GM06990 (cell line): ENCODE results near the gene LASP1NB.
"Not testable (repeated sequence)": the region's sequence is repeated elsewhere in the genome, so short reads cannot be mapped to it uniquely, and the experiment has no call there.

Source experiments
- DNase-seq: peaks from one replicate; pipeline ENCODE4 v3.0.0-alpha.2; 2011; ENCODE audit not compliant: insufficient read length; ENCODE audit errors: extremely low read depth
- H3K27me3 ChIP-seq: replicated peaks from 2 replicates; pipeline ENCODE4 v1.6.0; 2011; ENCODE audit warnings: low read length; ENCODE audit not compliant: control insufficient read depth, insufficient read depth
- H3K36me3 ChIP-seq: 2 replicates; pipeline ENCODE4 v1.5.1; 2011; ENCODE audit warnings: low read length; ENCODE audit not compliant: control insufficient read depth, insufficient read depth
- H3K4me3 ChIP-seq: replicated peaks from 2 replicates; pipeline ENCODE4 v1.5.1; 2011; ENCODE audit warnings: low read depth, mild to moderate bottlenecking, control low read depth, low read length
- CTCF ChIP-seq: IDR thresholded peaks from 2 replicates; pipeline ENCODE4 v1.5.1; 2011; ENCODE audit warnings: low read length, control low read depth, mild to moderate bottlenecking, inconsistent platforms; ENCODE audit not compliant: insufficient read depth, poor library complexity, severe bottlenecking

LASP1NB gene

GRCh38 chr17:38939987-38940386 lies 14.6 kb downstream of the LASP1NB start:
- no peaks in the 10 kb centered on the region for H3K27me3 ChIP-seq
- TF ChIP-seq CTCF = no peak
- no peak for DNase-seq
- no peaks in the 10 kb centered on the region for H3K36me3 ChIP-seq
- H3K4me3 ChIP-seq = no peak overlapping the region

- no peaks in the 10 kb centered on the region for H3K36me3 ChIP-seq
- no peak for TF ChIP-seq CTCF
Measured at GRCh38 chr17:38940404-38940803, 15.0 kb downstream of the LASP1NB start.

GRCh38 chr17:38942696-38943334 lies 17.4 kb downstream of the LASP1NB start:
- no peak for DNase-seq
- Histone ChIP-seq H3K4me3 (no peak overlapping the region), H3K36me3 (no peaks in the 10 kb centered on the region), H3K27me3 (no peaks in the 10 kb centered on the region)
- no peak for TF ChIP-seq CTCF

More at GRCh38 chr17:38940404-38940803, 15.0 kb downstream of the LASP1NB start:
- H3K4me3 ChIP-seq = no peak overlapping the region
- no peaks in the 10 kb centered on the region for H3K27me3 ChIP-seq
- DNase-seq = no peak

- no peaks in the 10 kb centered on the region for H3K27me3 ChIP-seq
Measured at GRCh38 chr17:38943607-38944006, 18.2 kb downstream of the LASP1NB start.

GRCh38 chr17:38947189-38947588 lies 21.8 kb downstream of the LASP1NB start:
- TF ChIP-seq CTCF = no peak
- H3K4me3 ChIP-seq = no peak overlapping the region
- H3K27me3 ChIP-seq = no peaks in the 10 kb centered on the region
- DNase-seq = no peak
- H3K36me3 ChIP-seq = no peaks in the 10 kb centered on the region

More at GRCh38 chr17:38943607-38944006, 18.2 kb downstream of the LASP1NB start:
- no peaks in the 10 kb centered on the region for H3K36me3 ChIP-seq
- H3K4me3 ChIP-seq = no peak overlapping the region
- TF ChIP-seq CTCF = no peak
- DNase-seq = peak; percentile 63

- not testable (repeated sequence) for DNase-seq, H3K4me3 ChIP-seq, H3K36me3 ChIP-seq, H3K27me3 ChIP-seq
Measured at GRCh38 chr17:38953800-38954199, 28.4 kb downstream of the LASP1NB start.
